Hair follicular keratinocyte (primary cell): ENCODE results near the gene TMEM17. TPM values are rescaled to one million over a fixed set of nuclear protein-coding genes. Genes with fewer than 3 reads are reported as not detected.

Source experiments
- total RNA-seq: library from RNA; depleted of rRNA; stranded (reverse); fragments of >200 nt; gene quantifications from 2 replicates; pipeline ENCODE4 v1.2.3, GENCODE V29; 2015

Gene TMEM17, protein sequence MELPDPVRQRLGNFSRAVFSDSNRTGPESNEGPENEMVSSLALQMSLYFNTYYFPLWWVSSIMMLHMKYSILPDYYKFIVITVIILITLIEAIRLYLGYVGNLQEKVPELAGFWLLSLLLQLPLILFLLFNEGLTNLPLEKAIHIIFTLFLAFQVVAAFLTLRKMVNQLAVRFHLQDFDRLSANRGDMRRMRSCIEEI
- total RNA-seq = 2.9 and 5.5 TPM in 2 replicates

DNA sequence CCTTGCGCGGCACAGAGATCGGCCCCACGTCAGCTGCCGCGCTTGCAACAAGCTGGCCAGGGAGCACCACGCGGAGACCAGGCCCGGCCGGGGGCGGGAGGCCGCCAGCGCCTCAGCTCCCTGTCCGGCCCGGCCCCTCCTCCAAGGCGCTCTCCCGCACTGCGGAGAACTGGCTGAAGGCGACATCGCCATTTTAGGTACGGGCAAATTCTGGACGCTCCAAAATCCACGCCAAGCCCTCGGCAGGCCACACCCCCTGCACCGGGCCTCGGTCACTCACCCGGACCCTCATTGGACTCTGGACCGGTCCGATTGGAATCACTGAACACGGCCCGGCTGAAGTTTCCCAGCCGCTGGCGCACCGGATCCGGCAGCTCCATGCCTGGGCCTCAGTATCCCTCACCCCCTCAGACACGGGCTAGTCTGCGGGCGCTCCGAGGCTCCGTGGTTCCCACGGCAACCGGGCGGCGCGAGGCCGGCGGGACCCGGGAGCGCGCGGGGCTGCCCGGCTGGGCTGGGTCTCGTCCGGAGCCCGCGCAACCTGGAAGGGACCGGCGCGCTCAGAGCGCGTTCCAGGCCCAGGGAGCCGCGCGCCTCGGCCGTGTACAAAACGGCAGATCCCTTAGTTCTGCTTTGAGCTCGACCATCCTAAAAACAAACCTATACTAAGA is at the start of gene TMEM17:
Gene TMEM17, minus strand, starts transcription at position 446 of the 671 bp plus-strand sequence. Its CDS starts 66 bp downstream, at position 380.

Other genes starting within 250 kb of the TMEM17 start
- gene EHBP1, start 199.5 kb upstream of the TMEM17 start, total RNA-seq = 32.4 and 50.1 TPM in 2 replicates